K562 (cell line): ENCODE results near the gene CD160. TPM values are rescaled to one million over a fixed set of nuclear protein-coding genes. Genes with fewer than 3 reads are reported as not detected.

Source experiments
- ATAC-seq: fragments of 200-7000 bp; cut with Tn5 transposase; 3 replicates; pipeline ENCODE4 v1.9.1; 2020; ENCODE audit warnings: moderate library complexity
- BruUV-seq: library from RNA; stranded (reverse); fragments of 400-500 nt; replicated peaks from 2 replicates; lab custom pipeline; 2021; lab: Mats Ljungman, UMichigan
- CTCF ChIA-PET: fragments of 300-600 bp; formaldehyde crosslinking; extraction: SDS; loops from one replicate; lab custom pipeline; 2021; ENCODE audit warnings: low intra/inter-chr PET ratio; lab: Yijun Ruan, JAX
- POLR2A ChIA-PET: fragments of 300-600, 350-650 bp; sonication (Branson Sonifier 250); formaldehyde crosslinking; extraction: SDS; loops from one replicate; lab custom pipeline; 2021; ENCODE audit warnings: antibody characterized with exemption, inconsistent platforms; lab: Yijun Ruan, JAX
- DNase-seq, 4 experiments: peaks; one replicate each; pipeline versions ENCODE4 v3.0.0 to v3.0.0-alpha.2; 2011 to 2018; ENCODE audit warnings: low spot score in 3 of 4, mixed read lengths in 3 of 4; ENCODE audit errors: extremely low read depth in 1 of 4
- FAIRE-seq: peaks from 2 replicates; lab custom pipeline; 2011; peaks lifted over from hg19 to GRCh38; lab: Jason Lieb, UNC
- H2AFZ ChIP-seq: 2 replicates; pipeline ENCODE4 v1.6.0; 2011; ENCODE audit warnings: low read depth, low read length, control low read depth, inconsistent platforms
- H3K27ac ChIP-seq: fragments of 200-600 bp; 3 replicates; pipeline ENCODE4 v1.8.0; 2011; ENCODE audit warnings: low read depth, mild to moderate bottlenecking, control low read depth, inconsistent platforms, low read length, moderate library complexity, mixed read lengths; ENCODE audit errors: extremely low read depth
- H3K27me3 ChIP-seq, 2 experiments: fragments of 300-600 bp in 1 of 2; 2 replicates in 1 of 2; 3 replicates in 1 of 2; pipeline versions ENCODE4 v1.6.0 to v1.8.0; 2011; ENCODE audit warnings: inconsistent platforms in 2 of 2, low read length in 2 of 2, mild to moderate bottlenecking in 1 of 2, mixed read lengths in 1 of 2, moderate library complexity in 1 of 2; ENCODE audit not compliant: control insufficient read depth in 2 of 2, insufficient read depth in 2 of 2
- H3K36me3 ChIP-seq: fragments of 300-600 bp; 3 replicates; pipeline ENCODE4 v1.8.0; 2011; ENCODE audit warnings: mild to moderate bottlenecking, low read length, inconsistent platforms; ENCODE audit not compliant: control insufficient read depth, insufficient read depth
- H3K4me1 ChIP-seq, 2 experiments: fragments of 200-600 bp in 1 of 2; replicated peaks in 1 of 2; 2 replicates in 1 of 2; 3 replicates in 1 of 2; pipeline versions ENCODE4 v1.5.1 to v1.8.0; 2011; ENCODE audit warnings: inconsistent platforms in 2 of 2, low read length in 2 of 2, mild to moderate bottlenecking in 1 of 2, mixed read lengths in 1 of 2, moderate library complexity in 1 of 2; ENCODE audit not compliant: control insufficient read depth in 2 of 2, insufficient read depth in 2 of 2
- H3K4me2 ChIP-seq: 2 replicates; pipeline ENCODE4 v1.6.1; 2011; ENCODE audit warnings: low read length, control low read depth, inconsistent platforms, mixed read lengths; ENCODE audit not compliant: insufficient read depth
- H3K4me3 ChIP-seq: fragments of 200-600 bp; sonication (generic), shearing (Covaris generic); 2 replicates; pipeline ENCODE4 v1.5.1; 2016; ENCODE audit warnings: control low read depth, inconsistent platforms
- H3K79me2 ChIP-seq: fragments of 200-600 bp; 3 replicates; pipeline ENCODE4 v1.8.0; 2011; ENCODE audit warnings: low read length, inconsistent platforms; ENCODE audit not compliant: control insufficient read depth, insufficient read depth
- H3K9ac ChIP-seq, 2 experiments: 2 replicates each; pipeline versions ENCODE4 v1.6.0 to v1.6.1; 2011; ENCODE audit warnings: low read depth in 2 of 2, low read length in 2 of 2, control low read depth in 1 of 2, inconsistent platforms in 1 of 2, mild to moderate bottlenecking in 1 of 2, mixed read lengths in 1 of 2; ENCODE audit not compliant: insufficient read depth in 1 of 2
- H3K9me1 ChIP-seq: one replicate; pipeline ENCODE4 v1.6.0; 2011; ENCODE audit warnings: inconsistent platforms, mild to moderate bottlenecking, low read length, moderate library complexity; ENCODE audit not compliant: control insufficient read depth, insufficient read depth
- H3K9me3 ChIP-seq: replicated peaks from 2 replicates; pipeline ENCODE4 v1.5.1; 2011; ENCODE audit warnings: low read depth, low read length, inconsistent platforms; ENCODE audit not compliant: control insufficient read depth, insufficient read depth
- H4K20me1 ChIP-seq: replicated peaks from 2 replicates; pipeline ENCODE4 v1.6.1; 2011; ENCODE audit warnings: low read length, inconsistent platforms, mixed read lengths; ENCODE audit not compliant: control insufficient read depth, insufficient read depth
- NR3C1 ChIP-seq: sonication (generic); formaldehyde crosslinking; IDR thresholded peaks from 2 replicates; pipeline ENCODE4 v1.8.1; 2022; ENCODE audit warnings: missing genetic modification reagents
- SMAD1 ChIP-seq: fragments of 150-350 bp; IDR thresholded peaks from 2 replicates; pipeline ENCODE4 v1.6.1; 2014; ENCODE audit warnings: low read length, low read depth; ENCODE audit not compliant: partially characterized antibody
- TCF7 ChIP-seq: sonication (generic); IDR thresholded peaks from 2 replicates; pipeline ENCODE4 v1.6.1; 2016; ENCODE audit warnings: antibody characterized with exemption, borderline replicate concordance
- TCFL5 ChIP-seq: fragments of 250-450 bp; sonication (Bioruptor Pico); conservative IDR thresholded peaks from 2 replicates; pipeline ENCODE4 v1.6.1; 2021; ENCODE audit warnings: mild to moderate bottlenecking, moderate library complexity, matching md5 sums
- ZNF830 ChIP-seq: fragments of 250-450 bp; sonication (Bioruptor Pico); IDR thresholded peaks from 2 replicates; pipeline ENCODE4 v1.5.0; 2021; ENCODE audit warnings: mild to moderate bottlenecking
- WGBS: fragments of 100-300 bp; shearing (Covaris generic); methylation state at CpG from one replicate; pipeline ENCODE4 v1.1.6; 2016; ENCODE audit warnings: low coverage, mixed read lengths; ENCODE audit not compliant: insufficient coverage; ENCODE audit errors: missing lambda C conversion rate; 5-methylcytosine and 5-hydroxymethylcytosine counted together
- in situ Hi-C: fragments of 300-500 bp; cut with MboI; formaldehyde crosslinking; loops from 4 replicates; pipeline ENCODE4 v1.15.0; 2018; ENCODE audit warnings: inconsistent platforms, mixed read lengths
- intact Hi-C: fragments of 100-400 bp; cut with micrococcal nuclease; formaldehyde crosslinking; loops from 2 replicates; pipeline ENCODE4 v1.14.2; 2022
- polyA plus RNA-seq, 8 experiments: library from polyadenylated mRNA; depleted of rRNA in 4 of 8; stranded (reverse) in 5 of 8; unstranded in 3 of 8; fragments of >200 nt; fragmentation: Nextera tagmentation in 2 of 8; fragmentation: Illumina TruSeq in 1 of 8; extraction: Ambion mirVana in 2 of 8; extraction: Trizol in 1 of 8; gene quantifications; 2 replicates each; pipeline versions ENCODE4 v1.2.1 to v1.2.3, GENCODE V29; 2011 to 2014; ENCODE audit warnings: inconsistent platforms in 1 of 8, missing spikeins in 1 of 8
- total RNA-seq, 7 experiments: library from RNA; depleted of rRNA in 6 of 7; stranded (reverse); fragments of >200 nt in 6 of 7; fragmentation: Illumina TruSeq in 2 of 7; extraction: Trizol in 2 of 7; gene quantifications; 2 replicates each; pipeline versions ENCODE4 v1.2.1 to v1.2.3, GENCODE V29; 2011 to 2021; ENCODE audit warnings: low replicate concordance in 1 of 7
- TF ChIP-seq, protein P1 (sequence below), 2 experiments: fragments of 450-650 bp in 1 of 2; IDR thresholded peaks; 2 replicates each; pipeline ENCODE4 v1.6.1; 2011 to 2017; ENCODE audit warnings: low read depth in 2 of 2, antibody characterized with exemption in 1 of 2, borderline replicate concordance in 1 of 2, low read length in 1 of 2, mild to moderate bottlenecking in 1 of 2, mixed read lengths in 1 of 2; ENCODE audit not compliant: control insufficient read depth in 1 of 2
- TF ChIP-seq, protein P2 (sequence below): fragments of 450-650 bp; IDR thresholded peaks from 2 replicates; pipeline ENCODE4 v1.6.1; 2018; ENCODE audit warnings: mild to moderate bottlenecking, low read depth; ENCODE audit not compliant: partially characterized antibody

The CD160 gene
- total and polyA plus RNA-seq, 9 of the 15 experiments (the other 6 are each of a cell fraction or from before 2014, with no cell fraction given), result 0.01 TPM; not detected in 8

DNA sequence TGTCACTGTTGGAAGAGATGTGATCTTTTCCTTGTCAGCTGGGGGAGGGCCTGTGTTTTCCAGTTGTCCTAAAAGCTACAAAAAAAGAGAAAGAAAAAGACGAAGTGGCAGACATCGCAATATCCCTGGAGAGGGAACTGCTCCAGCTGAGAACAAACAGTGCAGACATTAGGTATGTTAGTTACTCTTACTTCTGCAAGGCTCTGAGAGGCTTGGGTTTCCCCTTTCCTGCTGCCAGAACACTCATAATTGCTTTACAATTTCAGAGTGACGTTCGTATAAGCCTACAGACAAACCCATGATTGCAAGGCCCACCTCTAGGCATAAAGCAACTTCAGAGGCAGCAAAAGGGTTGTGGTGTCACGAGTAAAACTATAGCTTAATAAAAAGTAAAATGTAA, 31.1 kb downstream of the CD160 start (continued):
- TF ChIP-seq, protein P1, sequence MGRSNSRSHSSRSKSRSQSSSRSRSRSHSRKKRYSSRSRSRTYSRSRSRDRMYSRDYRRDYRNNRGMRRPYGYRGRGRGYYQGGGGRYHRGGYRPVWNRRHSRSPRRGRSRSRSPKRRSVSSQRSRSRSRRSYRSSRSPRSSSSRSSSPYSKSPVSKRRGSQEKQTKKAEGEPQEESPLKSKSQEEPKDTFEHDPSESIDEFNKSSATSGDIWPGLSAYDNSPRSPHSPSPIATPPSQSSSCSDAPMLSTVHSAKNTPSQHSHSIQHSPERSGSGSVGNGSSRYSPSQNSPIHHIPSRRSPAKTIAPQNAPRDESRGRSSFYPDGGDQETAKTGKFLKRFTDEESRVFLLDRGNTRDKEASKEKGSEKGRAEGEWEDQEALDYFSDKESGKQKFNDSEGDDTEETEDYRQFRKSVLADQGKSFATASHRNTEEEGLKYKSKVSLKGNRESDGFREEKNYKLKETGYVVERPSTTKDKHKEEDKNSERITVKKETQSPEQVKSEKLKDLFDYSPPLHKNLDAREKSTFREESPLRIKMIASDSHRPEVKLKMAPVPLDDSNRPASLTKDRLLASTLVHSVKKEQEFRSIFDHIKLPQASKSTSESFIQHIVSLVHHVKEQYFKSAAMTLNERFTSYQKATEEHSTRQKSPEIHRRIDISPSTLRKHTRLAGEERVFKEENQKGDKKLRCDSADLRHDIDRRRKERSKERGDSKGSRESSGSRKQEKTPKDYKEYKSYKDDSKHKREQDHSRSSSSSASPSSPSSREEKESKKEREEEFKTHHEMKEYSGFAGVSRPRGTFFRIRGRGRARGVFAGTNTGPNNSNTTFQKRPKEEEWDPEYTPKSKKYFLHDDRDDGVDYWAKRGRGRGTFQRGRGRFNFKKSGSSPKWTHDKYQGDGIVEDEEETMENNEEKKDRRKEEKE (IDR thresholded peaks at IDR 0.05; ENCODE audit: borderline replicate concordance in 1 of 2, control insufficient read depth in 1 of 2, low read depth in 2 of 2, low read length in 1 of 2), result no peak
- no peak for TF ChIP-seq TCFL5 (CRISPR knock-in tag)

DNA sequence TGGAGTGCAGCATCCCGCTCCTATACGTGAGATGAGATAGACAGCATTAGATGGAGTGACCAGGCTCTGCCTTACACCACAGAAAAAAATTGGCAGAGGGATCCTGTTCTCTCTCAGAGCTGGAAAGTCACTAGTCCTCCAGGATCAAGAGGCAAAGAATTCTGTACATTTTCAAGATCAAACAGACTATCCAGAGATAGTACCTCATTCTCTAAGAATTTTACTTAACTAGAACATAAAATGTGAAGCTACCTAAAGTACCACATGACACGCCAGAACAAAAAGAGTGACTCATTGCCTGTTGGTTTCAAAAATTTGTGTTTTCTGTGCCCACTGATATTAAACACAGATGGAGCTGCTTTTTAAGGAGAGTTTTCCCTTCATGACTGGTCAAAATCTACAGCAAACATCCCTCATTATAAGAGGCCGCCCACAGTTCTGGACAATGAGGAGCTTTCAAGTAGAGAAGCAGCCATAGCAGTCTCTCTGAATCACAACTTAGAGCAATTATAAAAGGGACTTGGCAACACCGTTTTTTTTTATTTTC, 32.3 kb downstream of the CD160 start:
- no peak for FAIRE-seq
- no peaks in the 10 kb centered on the region for H3K9me3 ChIP-seq
- no peak overlapping the region for H2AFZ ChIP-seq
- no peak overlapping the region for H3K9ac ChIP-seq
- ATAC-seq, result no peak
- no peak overlapping the region for H3K4me3 ChIP-seq
- no peak for TF ChIP-seq ZNF830 (CRISPR knock-in tag)
- no peak for TF ChIP-seq TCF7
- no peak for TF ChIP-seq NR3C1 (CRISPR knock-in tag)
- TF ChIP-seq SMAD1, result no peak
- TF ChIP-seq, protein P2, sequence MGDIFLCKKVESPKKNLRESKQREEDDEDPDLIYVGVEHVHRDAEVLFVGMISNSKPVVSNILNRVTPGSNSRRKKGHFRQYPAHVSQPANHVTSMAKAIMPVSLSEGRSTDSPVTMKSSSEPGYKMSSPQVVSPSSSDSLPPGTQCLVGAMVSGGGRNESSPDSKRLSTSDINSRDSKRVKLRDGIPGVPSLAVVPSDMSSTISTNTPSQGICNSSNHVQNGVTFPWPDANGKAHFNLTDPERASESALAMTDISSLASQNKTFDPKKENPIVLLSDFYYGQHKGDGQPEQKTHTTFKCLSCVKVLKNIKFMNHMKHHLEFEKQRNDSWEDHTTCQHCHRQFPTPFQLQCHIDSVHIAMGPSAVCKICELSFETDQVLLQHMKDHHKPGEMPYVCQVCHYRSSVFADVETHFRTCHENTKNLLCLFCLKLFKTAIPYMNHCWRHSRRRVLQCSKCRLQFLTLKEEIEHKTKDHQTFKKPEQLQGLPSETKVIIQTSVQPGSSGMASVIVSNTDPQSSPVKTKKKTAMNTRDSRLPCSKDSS, result no peak
- 73% methylated on average over 5 of the region's 5 CpGs for WGBS
- no peaks in the 10 kb centered on the region for H3K4me1 ChIP-seq
- CTCF ChIA-PET, result no interaction called here
- H3K4me2 ChIP-seq, result no peak overlapping the region
- no peaks in the 10 kb centered on the region for H3K9me1 ChIP-seq
- H3K27ac ChIP-seq, result no peak overlapping the region
- no peaks in the 10 kb centered on the region for H3K27me3 ChIP-seq
- no peak for DNase-seq
- intact Hi-C loops, result no loop called here
- POLR2A ChIA-PET, result interaction anchor here (0.6 to 1.4 kb wide), 3 partner anchors 10 to 15 kb away, joined by 3 to 6 read pairs (median 4); no protein-coding TSS in a partner anchor
- in situ Hi-C loops, result no loop called here
- H4K20me1 ChIP-seq, result no peaks in the 10 kb centered on the region
- no peaks in the 10 kb centered on the region for H3K79me2 ChIP-seq
- no TSS peak for BruUV-seq
- peaks cover 49% of the 10 kb centered on the region for H3K36me3 ChIP-seq
